K562 (cell line): ENCODE data around the gene GRIA4. TPM values are rescaled to one million over a fixed set of nuclear protein-coding genes. Genes with fewer than 3 reads are reported as not detected.

Source experiments
- ATAC-seq: fragments of 200-7000 bp; cut with Tn5 transposase; 3 replicates; pipeline ENCODE4 v1.9.1; 2020; ENCODE audit warnings: moderate library complexity
- BruUV-seq: library from RNA; stranded (reverse); fragments of 400-500 nt; replicated peaks from 2 replicates; lab custom pipeline; 2021; lab: Mats Ljungman, UMichigan
- CTCF ChIA-PET: fragments of 300-600 bp; formaldehyde crosslinking; extraction: SDS; loops from one replicate; lab custom pipeline; 2021; ENCODE audit warnings: low intra/inter-chr PET ratio; lab: Yijun Ruan, JAX
- POLR2A ChIA-PET: fragments of 300-600, 350-650 bp; sonication (Branson Sonifier 250); formaldehyde crosslinking; extraction: SDS; loops from one replicate; lab custom pipeline; 2021; ENCODE audit warnings: antibody characterized with exemption, inconsistent platforms; lab: Yijun Ruan, JAX
- DNase-seq, 4 experiments: peaks; one replicate each; pipeline versions ENCODE4 v3.0.0 to v3.0.0-alpha.2; 2011 to 2018; ENCODE audit warnings: low spot score in 3 of 4, mixed read lengths in 3 of 4; ENCODE audit errors: extremely low read depth in 1 of 4
- FAIRE-seq: peaks from 2 replicates; lab custom pipeline; 2011; peaks lifted over from hg19 to GRCh38; lab: Jason Lieb, UNC
- H2AFZ ChIP-seq: 2 replicates; pipeline ENCODE4 v1.6.0; 2011; ENCODE audit warnings: low read depth, low read length, control low read depth, inconsistent platforms
- H3K27ac ChIP-seq: fragments of 200-600 bp; 3 replicates; pipeline ENCODE4 v1.8.0; 2011; ENCODE audit warnings: low read depth, mild to moderate bottlenecking, control low read depth, inconsistent platforms, low read length, moderate library complexity, mixed read lengths; ENCODE audit errors: extremely low read depth
- H3K27me3 ChIP-seq, 2 experiments: fragments of 300-600 bp in 1 of 2; 2 replicates in 1 of 2; 3 replicates in 1 of 2; pipeline versions ENCODE4 v1.6.0 to v1.8.0; 2011; ENCODE audit warnings: inconsistent platforms in 2 of 2, low read length in 2 of 2, mild to moderate bottlenecking in 1 of 2, mixed read lengths in 1 of 2, moderate library complexity in 1 of 2; ENCODE audit not compliant: control insufficient read depth in 2 of 2, insufficient read depth in 2 of 2
- H3K36me3 ChIP-seq: fragments of 300-600 bp; 3 replicates; pipeline ENCODE4 v1.8.0; 2011; ENCODE audit warnings: mild to moderate bottlenecking, low read length, inconsistent platforms; ENCODE audit not compliant: control insufficient read depth, insufficient read depth
- H3K4me1 ChIP-seq, 2 experiments: fragments of 200-600 bp in 1 of 2; replicated peaks in 1 of 2; 2 replicates in 1 of 2; 3 replicates in 1 of 2; pipeline versions ENCODE4 v1.5.1 to v1.8.0; 2011; ENCODE audit warnings: inconsistent platforms in 2 of 2, low read length in 2 of 2, mild to moderate bottlenecking in 1 of 2, mixed read lengths in 1 of 2, moderate library complexity in 1 of 2; ENCODE audit not compliant: control insufficient read depth in 2 of 2, insufficient read depth in 2 of 2
- H3K4me2 ChIP-seq: 2 replicates; pipeline ENCODE4 v1.6.1; 2011; ENCODE audit warnings: low read length, control low read depth, inconsistent platforms, mixed read lengths; ENCODE audit not compliant: insufficient read depth
- H3K4me3 ChIP-seq: fragments of 200-600 bp; sonication (generic), shearing (Covaris generic); 2 replicates; pipeline ENCODE4 v1.5.1; 2016; ENCODE audit warnings: control low read depth, inconsistent platforms
- H3K79me2 ChIP-seq: fragments of 200-600 bp; 3 replicates; pipeline ENCODE4 v1.8.0; 2011; ENCODE audit warnings: low read length, inconsistent platforms; ENCODE audit not compliant: control insufficient read depth, insufficient read depth
- H3K9ac ChIP-seq, 2 experiments: 2 replicates each; pipeline versions ENCODE4 v1.6.0 to v1.6.1; 2011; ENCODE audit warnings: low read depth in 2 of 2, low read length in 2 of 2, control low read depth in 1 of 2, inconsistent platforms in 1 of 2, mild to moderate bottlenecking in 1 of 2, mixed read lengths in 1 of 2; ENCODE audit not compliant: insufficient read depth in 1 of 2
- H3K9me1 ChIP-seq: one replicate; pipeline ENCODE4 v1.6.0; 2011; ENCODE audit warnings: inconsistent platforms, mild to moderate bottlenecking, low read length, moderate library complexity; ENCODE audit not compliant: control insufficient read depth, insufficient read depth
- H3K9me3 ChIP-seq: replicated peaks from 2 replicates; pipeline ENCODE4 v1.5.1; 2011; ENCODE audit warnings: low read depth, low read length, inconsistent platforms; ENCODE audit not compliant: control insufficient read depth, insufficient read depth
- H4K20me1 ChIP-seq: replicated peaks from 2 replicates; pipeline ENCODE4 v1.6.1; 2011; ENCODE audit warnings: low read length, inconsistent platforms, mixed read lengths; ENCODE audit not compliant: control insufficient read depth, insufficient read depth
- ASH1L ChIP-seq: fragments of 450-650 bp; IDR thresholded peaks from 2 replicates; pipeline ENCODE4 v1.6.1; 2018; ENCODE audit warnings: borderline replicate concordance, mild to moderate bottlenecking, low read depth; ENCODE audit not compliant: partially characterized antibody
- CEBPZ ChIP-seq: fragments of 150-350 bp; IDR thresholded peaks from 2 replicates; pipeline ENCODE4 v1.6.1; 2014; ENCODE audit warnings: low read depth, mild to moderate bottlenecking, low read length, borderline replicate concordance
- CXXC5 ChIP-seq: fragments of 250-450 bp; sonication (Bioruptor Pico); IDR thresholded peaks from 2 replicates; pipeline ENCODE4 v1.8.0; 2022; ENCODE audit warnings: inconsistent platforms, mild to moderate bottlenecking, moderate library complexity
- HES1 ChIP-seq: fragments of 450-650 bp; IDR thresholded peaks from 2 replicates; pipeline ENCODE4 v1.6.1; 2016; ENCODE audit warnings: low read depth, mild to moderate bottlenecking, moderate library complexity
- HNRNPL ChIP-seq: fragments of 200-400 bp; formaldehyde crosslinking; IDR thresholded peaks from 2 replicates; pipeline ENCODE4 v1.6.1; 2017; ENCODE audit warnings: low read depth, mild to moderate bottlenecking, low read length
- MBD1 ChIP-seq: fragments of 250-450 bp; sonication (Bioruptor Pico); IDR thresholded peaks from 2 replicates; pipeline ENCODE4 v1.8.0; 2022; ENCODE audit warnings: inconsistent platforms
- TCF7L2 ChIP-seq: fragments of 150-350 bp; IDR thresholded peaks from 2 replicates; pipeline ENCODE4 v1.6.1; 2016; ENCODE audit warnings: low read depth, mild to moderate bottlenecking, low read length, moderate library complexity
- TFE3 ChIP-seq: fragments of 450-650 bp; formaldehyde crosslinking; IDR thresholded peaks from 2 replicates; pipeline ENCODE4 v1.4.0; 2020; ENCODE audit warnings: mild to moderate bottlenecking, mixed read lengths
- ZC3H4 ChIP-seq: sonication (generic); formaldehyde crosslinking; IDR thresholded peaks from 2 replicates; pipeline ENCODE4 v1.9.0; 2021; ENCODE audit warnings: missing genetic modification reagents, borderline replicate concordance
- ZNF512 ChIP-seq: IDR thresholded peaks from 2 replicates; pipeline ENCODE4 v1.6.1; 2016; ENCODE audit warnings: missing genetic modification characterization, missing compliant biosample characterization
- WGBS: fragments of 100-300 bp; shearing (Covaris generic); methylation state at CpG from one replicate; pipeline ENCODE4 v1.1.6; 2016; ENCODE audit warnings: low coverage, mixed read lengths; ENCODE audit not compliant: insufficient coverage; ENCODE audit errors: missing lambda C conversion rate; 5-methylcytosine and 5-hydroxymethylcytosine counted together
- in situ Hi-C: fragments of 300-500 bp; cut with MboI; formaldehyde crosslinking; loops from 4 replicates; pipeline ENCODE4 v1.15.0; 2018; ENCODE audit warnings: inconsistent platforms, mixed read lengths
- intact Hi-C: fragments of 100-400 bp; cut with micrococcal nuclease; formaldehyde crosslinking; loops from 2 replicates; pipeline ENCODE4 v1.14.2; 2022
- polyA plus RNA-seq, 8 experiments: library from polyadenylated mRNA; depleted of rRNA in 4 of 8; stranded (reverse) in 5 of 8; unstranded in 3 of 8; fragments of >200 nt; fragmentation: Nextera tagmentation in 2 of 8; fragmentation: Illumina TruSeq in 1 of 8; extraction: Ambion mirVana in 2 of 8; extraction: Trizol in 1 of 8; gene quantifications; 2 replicates each; pipeline versions ENCODE4 v1.2.1 to v1.2.3, GENCODE V29; 2011 to 2014; ENCODE audit warnings: inconsistent platforms in 1 of 8, missing spikeins in 1 of 8
- total RNA-seq, 7 experiments: library from RNA; depleted of rRNA in 6 of 7; stranded (reverse); fragments of >200 nt in 6 of 7; fragmentation: Illumina TruSeq in 2 of 7; extraction: Trizol in 2 of 7; gene quantifications; 2 replicates each; pipeline versions ENCODE4 v1.2.1 to v1.2.3, GENCODE V29; 2011 to 2021; ENCODE audit warnings: low replicate concordance in 1 of 7

The GRIA4 gene
- total and polyA plus RNA-seq, 9 of the 15 experiments (the other 6 are each of a cell fraction or from before 2014, with no cell fraction given): not detected

GRCh38 chr11:105763594-105763993 is 153.7 kb downstream of the GRIA4 start:
- FAIRE-seq (no peak), ATAC-seq (no peak)

More at GRCh38 chr11:105763594-105763993, 153.7 kb downstream of the GRIA4 start:
- 0% methylated on average over 2 of the region's 2 CpGs for WGBS
- no peak overlapping the region for H2AFZ ChIP-seq
- H3K79me2 ChIP-seq: no peaks in the 10 kb centered on the region
- no peak for DNase-seq
- BruUV-seq: no TSS peak
- in situ Hi-C loops: no loop called here
- intact Hi-C loops: no loop called here
- no peaks in the 10 kb centered on the region for H4K20me1 ChIP-seq
- ChIA-PET CTCF (no interaction called here), POLR2A (no interaction called here)
- H3K36me3 ChIP-seq: no peaks in the 10 kb centered on the region
- H3K27me3 ChIP-seq: no peaks in the 10 kb centered on the region
- H3K9me3 ChIP-seq: no peaks in the 10 kb centered on the region
- H3K27ac ChIP-seq: no peak overlapping the region
- no peak overlapping the region for H3K9ac ChIP-seq
- no peak overlapping the region for H3K4me2 ChIP-seq
- H3K4me1 ChIP-seq: no peaks in the 10 kb centered on the region
- H3K4me3 ChIP-seq: no peak overlapping the region
- H3K9me1 ChIP-seq: no peaks in the 10 kb centered on the region
- TF ChIP-seq TCF7L2: no peak
- TF ChIP-seq ZC3H4: no peak
- no peak for TF ChIP-seq ZNF512 (tag)
- TF ChIP-seq HES1: no peak
- no peak for TF ChIP-seq CXXC5
- TF ChIP-seq TFE3 (CRISPR knock-in tag): no peak
- no peak for TF ChIP-seq ASH1L
- no peak for TF ChIP-seq MBD1 (CRISPR knock-in tag)
- TF ChIP-seq CEBPZ: no peak
- no peak for TF ChIP-seq HNRNPL
